ENCODE measurements around the gene ACSM5.

- no peak for TF ChIP-seq EZH2phosphoT487 (IDR thresholded peaks at IDR 0.05; ENCODE audit: insufficient read depth, low read depth)
- no peak for TF ChIP-seq EZH2 (IDR thresholded peaks at IDR 0.05; ENCODE audit: insufficient read depth, poor library complexity, severe bottlenecking)
These were observed 39.8 kb upstream of the ACSM5 start for GRCh38 chr16:20369452-20370054.

Data from GM23248 (cell line).